AG08396 (cell line): ENCODE measurements around the gene SPAG9.
"Not testable (repeated sequence)": the region's sequence is repeated elsewhere in the genome, so short reads cannot be mapped to it uniquely, and the experiment has no call there.

Experiments
- DNase-seq: peaks from one replicate; pipeline ENCODE4 v3.0.0; 2012; ENCODE audit warnings: low spot score, mixed read lengths

SPAG9 gene

DNA sequence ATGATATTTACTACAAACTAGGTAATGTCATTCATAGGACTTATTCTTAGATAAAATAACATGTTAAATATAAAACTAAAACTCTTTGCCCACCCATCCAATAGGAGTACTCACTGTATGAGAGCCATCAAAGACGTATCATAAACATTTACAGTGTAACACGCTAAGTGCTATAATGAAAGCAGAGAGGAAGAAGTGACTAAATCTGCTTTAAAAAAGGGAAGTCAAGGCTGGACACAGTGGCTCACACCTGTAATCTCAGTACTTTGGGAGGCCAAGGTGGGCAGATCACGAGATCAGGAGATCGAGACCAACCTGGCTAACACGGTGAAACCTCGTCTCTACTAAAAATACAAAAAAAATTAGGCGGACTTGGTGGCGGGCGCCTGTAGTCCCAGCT, 32.4 kb downstream of the SPAG9 start:
- DNase-seq: no peak

GRCh38 chr17:51087072-51087757, 33.5 kb downstream of the SPAG9 start:
- no peak for DNase-seq

DNA sequence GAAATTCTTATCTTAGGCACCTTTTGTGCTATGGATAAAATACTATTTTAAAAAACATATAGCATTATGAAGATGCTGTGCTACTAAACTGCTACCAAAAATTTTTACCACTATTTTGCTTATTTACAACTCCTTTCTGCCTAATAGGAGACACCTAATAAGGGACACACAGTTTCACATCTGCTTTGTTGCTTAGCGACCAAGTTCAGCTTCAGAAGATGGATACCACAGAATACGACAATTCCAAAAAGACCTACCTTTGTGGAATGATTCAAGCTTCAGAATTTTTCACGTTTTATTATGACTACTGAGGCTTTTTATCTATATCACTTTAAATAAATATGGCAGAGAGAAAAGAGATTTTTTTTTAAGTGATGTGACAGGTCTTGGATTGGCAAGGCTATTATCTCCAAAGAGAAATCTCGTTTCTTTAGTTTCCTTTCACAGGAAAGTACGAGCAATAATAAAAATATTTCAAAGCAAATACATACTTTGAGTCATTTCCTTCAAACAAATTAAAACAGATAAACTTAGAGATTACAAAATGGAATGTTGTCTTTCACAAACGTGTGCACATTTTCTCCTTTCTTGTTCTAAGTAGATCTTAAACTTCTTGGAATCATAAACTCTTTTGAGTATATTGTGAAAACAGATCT, 35.4 kb downstream of the SPAG9 start:
- no peak for DNase-seq

- DNase-seq: no peak
Measured at GRCh38 chr17:51083981-51084380, 36.7 kb downstream of the SPAG9 start.

DNA sequence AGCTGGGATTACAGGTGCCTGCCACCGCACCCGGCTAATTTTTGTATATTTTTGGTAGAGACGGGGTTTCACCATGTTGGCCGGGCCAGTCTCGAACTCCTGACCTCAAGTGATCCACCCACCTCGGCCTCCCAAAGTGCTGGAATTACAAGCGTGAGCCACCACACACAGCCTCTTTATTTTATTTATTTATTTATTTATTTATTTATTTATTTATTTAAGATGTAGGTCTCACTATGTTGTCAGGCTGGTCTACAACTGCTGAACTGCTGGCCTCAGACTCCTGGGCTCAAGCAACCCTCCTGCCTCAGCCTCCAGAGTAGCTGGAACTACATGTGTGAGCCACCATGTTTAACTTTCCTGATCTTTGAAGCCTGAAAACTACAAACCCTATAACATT, 37.3 kb downstream of the SPAG9 start:
- not testable (repeated sequence) for DNase-seq

DNA sequence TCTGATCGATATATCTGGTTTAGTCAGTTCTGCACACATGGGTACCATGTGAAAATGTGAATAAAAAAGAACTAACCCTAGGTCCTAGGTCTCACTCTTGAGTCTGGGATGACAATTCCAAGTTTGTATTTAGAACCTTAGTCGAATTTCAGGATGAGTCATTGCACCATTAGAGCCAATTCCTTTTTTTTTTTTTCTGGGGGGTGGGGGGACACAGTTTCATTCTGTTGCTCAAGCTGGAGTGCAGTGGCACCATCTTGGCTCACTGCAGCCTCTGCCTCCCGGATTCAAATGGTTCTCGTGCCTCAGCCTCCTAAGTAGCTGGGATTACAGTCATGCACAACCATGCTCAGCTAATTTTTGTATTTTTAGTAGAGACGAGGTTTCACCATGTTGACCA, 41.6 kb downstream of the SPAG9 start:
- DNase-seq: peak; percentile 32

DNA sequence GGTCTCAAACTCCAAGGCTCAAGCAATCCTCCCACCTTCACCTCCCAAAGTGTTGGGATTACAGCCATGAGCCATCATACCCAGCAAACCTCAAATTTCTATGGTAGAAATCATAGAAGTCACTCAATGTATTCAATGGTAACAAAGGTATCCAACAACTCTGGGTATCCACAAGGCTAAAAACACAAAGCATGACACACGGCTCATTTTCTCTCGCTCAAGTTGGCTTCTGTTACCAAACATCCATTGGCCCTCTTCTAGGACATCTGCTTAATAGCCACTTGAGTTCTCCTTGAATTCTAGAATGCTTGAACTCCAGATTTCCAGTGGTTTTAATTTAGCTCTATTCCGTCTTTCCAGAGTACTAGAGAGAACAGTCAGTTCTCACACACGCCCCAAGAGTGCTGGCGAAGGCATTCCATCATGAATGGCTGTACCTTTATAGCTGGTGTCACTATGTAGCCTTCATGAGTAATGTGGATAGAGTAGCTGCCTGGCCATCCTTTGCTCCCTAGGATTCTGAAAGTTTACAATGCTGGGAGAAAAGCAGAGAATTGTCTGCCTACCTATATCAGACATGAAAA, 42.6 kb downstream of the SPAG9 start:
- no peak for DNase-seq

- no peak for DNase-seq
Measured at GRCh38 chr17:51076821-51077220, 43.8 kb downstream of the SPAG9 start.

DNA sequence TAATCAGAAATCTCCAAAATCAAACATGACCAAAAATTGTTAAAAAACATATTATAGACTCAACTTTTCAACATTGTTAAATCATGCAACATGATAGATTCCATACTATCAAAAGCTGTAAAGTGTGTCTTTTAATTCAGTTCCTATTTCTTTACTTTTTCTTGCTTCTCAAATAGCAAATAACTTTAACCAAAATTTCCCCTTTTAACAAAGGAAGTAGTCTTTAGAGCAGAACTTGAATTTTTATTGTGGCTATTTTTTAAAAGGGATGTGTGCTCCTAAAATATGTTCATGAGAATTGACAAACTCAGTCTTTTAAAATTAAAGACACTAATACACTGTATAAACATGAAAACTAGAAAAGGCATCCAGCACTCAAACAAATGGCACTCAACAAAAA, 49.1 kb downstream of the SPAG9 start:
- no peak for DNase-seq

- no peak for DNase-seq
Measured at GRCh38 chr17:51065466-51065865, 55.2 kb downstream of the SPAG9 start.

DNA sequence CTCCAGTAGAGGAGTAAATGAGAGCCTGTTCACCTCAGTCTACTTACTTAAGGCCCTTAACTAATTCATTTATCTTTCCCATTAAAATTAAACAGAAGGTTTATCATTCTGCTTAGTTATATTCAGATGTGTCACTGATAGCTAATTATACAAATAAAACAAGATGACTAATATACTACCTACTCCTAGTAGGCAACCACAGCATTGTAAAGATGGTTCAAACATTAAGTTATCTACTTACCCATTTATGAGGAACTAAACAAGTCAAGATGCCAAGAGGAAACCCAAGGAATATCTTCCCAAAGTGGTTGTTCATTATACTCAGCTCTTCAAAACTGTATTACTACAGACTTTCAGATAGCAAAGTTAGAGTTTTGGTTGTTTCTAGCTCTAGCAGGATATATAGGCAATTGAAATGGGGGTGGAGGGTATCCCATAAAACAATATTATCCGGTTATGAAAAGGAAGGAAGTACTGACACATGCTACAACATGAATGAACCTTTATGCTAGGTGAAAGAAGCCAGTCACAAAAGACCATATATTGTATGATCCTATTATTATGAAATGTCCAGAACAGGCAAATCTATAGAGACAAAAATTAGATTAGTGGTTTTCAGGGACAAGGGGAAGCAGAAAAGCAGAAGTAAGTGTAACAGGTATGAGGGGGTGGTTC, 56.5 kb downstream of the SPAG9 start:
- no peak for DNase-seq

- DNase-seq: no peak
Measured at GRCh38 chr17:51060396-51060795, 60.3 kb downstream of the SPAG9 start.

GRCh38 chr17:51059781-51060180, 60.9 kb downstream of the SPAG9 start:
- peak; percentile 15 for DNase-seq

DNA sequence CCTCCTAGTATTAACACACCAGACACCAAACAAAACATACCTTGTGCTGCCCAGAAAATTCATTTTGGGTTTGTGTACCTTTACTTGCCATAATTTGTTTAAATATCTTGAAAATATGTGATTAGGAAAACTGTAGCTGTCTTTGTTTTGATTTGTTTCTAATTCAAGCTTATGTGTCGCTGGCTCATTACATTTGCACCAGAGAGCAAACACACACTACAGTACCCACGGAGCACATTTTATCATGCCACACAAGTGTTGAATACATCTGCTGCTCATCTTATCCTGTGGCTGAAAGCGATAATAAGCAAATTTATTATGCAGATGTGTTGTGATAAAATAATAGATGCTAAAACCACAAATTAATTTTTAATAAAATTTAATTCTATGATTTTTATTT, 63.1 kb downstream of the SPAG9 start:
- DNase-seq: no peak

GRCh38 chr17:51056813-51057510, 63.7 kb downstream of the SPAG9 start:
- DNase-seq: peak; percentile 72

DNA sequence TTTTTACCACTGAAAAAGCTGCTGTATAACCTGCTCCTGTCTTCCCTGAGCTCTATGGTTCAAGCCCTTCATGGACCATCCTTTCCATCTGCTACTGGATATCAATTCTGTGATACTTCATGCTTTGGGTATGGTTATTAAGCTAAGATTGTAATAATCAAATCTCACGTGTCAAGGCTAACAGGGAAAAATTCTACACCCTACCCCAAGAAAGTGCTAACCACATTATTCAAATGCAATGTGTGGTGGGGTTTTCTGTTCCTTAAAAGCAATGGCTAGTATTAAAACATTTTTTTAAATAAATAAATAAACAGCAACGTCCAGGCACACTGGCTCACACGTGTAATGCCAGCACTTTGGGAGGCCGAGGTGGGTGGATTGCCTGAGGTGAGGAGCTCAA, 65.9 kb downstream of the SPAG9 start:
- no peak for DNase-seq

GRCh38 chr17:51052235-51052634, 68.4 kb downstream of the SPAG9 start:
- no peak for DNase-seq

GRCh38 chr17:51050291-51051033, 70.2 kb downstream of the SPAG9 start:
- no peak for DNase-seq

DNA sequence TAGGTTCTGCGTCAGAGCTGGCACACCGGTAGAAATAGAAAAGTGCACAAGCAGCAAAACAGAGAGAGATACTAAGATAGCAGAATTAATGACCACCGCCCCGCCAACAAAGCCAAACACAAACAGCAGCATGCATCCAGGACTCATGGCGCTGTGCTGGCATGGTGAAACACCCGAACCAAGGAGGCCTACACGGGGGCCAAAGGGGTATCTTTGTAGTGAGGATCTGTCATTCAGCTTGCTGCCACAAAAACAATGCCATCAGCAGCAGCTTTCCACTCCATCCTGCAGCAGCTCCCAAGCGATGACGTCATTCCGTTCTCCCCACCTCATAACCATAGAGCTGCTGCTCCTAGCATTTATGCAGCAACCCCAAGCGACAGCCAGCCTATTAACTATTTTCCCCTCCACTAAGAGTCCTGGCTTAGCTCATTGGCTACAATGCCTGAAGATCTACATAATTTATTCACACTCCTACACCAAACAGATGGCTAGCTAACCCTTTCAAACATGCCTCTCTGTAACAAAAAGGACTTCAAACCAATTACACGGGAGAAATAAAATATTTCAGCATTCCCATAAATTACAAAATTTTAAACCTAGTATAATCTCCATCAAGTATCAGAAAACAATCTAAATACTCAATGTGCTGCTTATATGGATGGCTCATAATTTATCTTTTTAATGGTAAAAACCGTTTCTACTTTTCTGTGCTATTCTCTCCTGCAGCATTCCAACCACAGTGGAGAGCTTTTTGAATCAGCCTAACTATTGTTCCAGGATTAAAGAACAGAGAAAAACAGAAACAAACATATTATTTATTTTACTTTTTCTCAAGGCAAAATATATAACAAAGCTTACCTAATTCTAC, 73.9 kb downstream of the SPAG9 start:
- peak; percentile 47 for DNase-seq

- DNase-seq: no peak
Measured at GRCh38 chr17:51046046-51046445, 74.6 kb downstream of the SPAG9 start.

- no peak for DNase-seq
Measured at GRCh38 chr17:51045621-51046020, 75.0 kb downstream of the SPAG9 start.
